GM18873 (cell line): ENCODE results near the gene EIF5A.

Source experiments
- ATAC-seq: cut with Tn5 transposase; IDR thresholded peaks from one replicate; pipeline ENCODE4 v1.9.1; 2021; ENCODE audit warnings: mild to moderate bottlenecking, moderate library complexity, moderate number of reproducible peaks; ENCODE audit not compliant: unreplicated experiment, low FRiP score

EIF5A gene

GRCh38 chr17:7306911-7307685, at the start of gene EIF5A:
EIF5A (plus strand) TSS chr17:7307628; CDS start chr17:7309636, 2,008 bp downstream.
- ATAC-seq, result peak; percentile 61

GRCh38 chr17:7258731-7259554, 48.5 kb upstream of the EIF5A start:
- ATAC-seq, result no peak

- ATAC-seq, result no peak
Measured at GRCh38 chr17:7259555-7259889, 47.9 kb upstream of the EIF5A start.

GRCh38 chr17:7260151-7260550, 47.3 kb upstream of the EIF5A start:
- ATAC-seq, result no peak

- ATAC-seq, result no peak
Measured at GRCh38 chr17:7260651-7261378, 46.6 kb upstream of the EIF5A start.

GRCh38 chr17:7261379-7262191, 45.8 kb upstream of the EIF5A start:
- ATAC-seq, result no peak

GRCh38 chr17:7262192-7262934, 45.1 kb upstream of the EIF5A start, which contains the start of gene CLDN7:
CLDN7 (minus strand) TSS chr17:7262478; CDS start chr17:7262043, 435 bp downstream.
- no peak for ATAC-seq

GRCh38 chr17:7262935-7263800, 44.3 kb upstream of the EIF5A start:
- no peak for ATAC-seq

GRCh38 chr17:7263801-7264078, 43.7 kb upstream of the EIF5A start:
- no peak for ATAC-seq

- ATAC-seq, result no peak
Measured at GRCh38 chr17:7266784-7267183, 40.6 kb upstream of the EIF5A start.

- ATAC-seq, result no peak
Measured at GRCh38 chr17:7279448-7279847, 28.0 kb upstream of the EIF5A start.

- peak; percentile 50 for ATAC-seq
Measured at GRCh38 chr17:7280519-7281073, 26.8 kb upstream of the EIF5A start.

GRCh38 chr17:7281074-7281952, 26.1 kb upstream of the EIF5A start, which contains the start of gene SLC2A4:
SLC2A4 (plus strand) TSS chr17:7281718; CDS start chr17:7281935, 217 bp downstream.
- no peak for ATAC-seq

- ATAC-seq, result no peak
Measured at GRCh38 chr17:7281953-7282751, 25.3 kb upstream of the EIF5A start.

GRCh38 chr17:7282752-7283321, 24.6 kb upstream of the EIF5A start:
- no peak for ATAC-seq

GRCh38 chr17:7283471-7284216, 23.8 kb upstream of the EIF5A start:
- ATAC-seq, result no peak
